ENCODE results near the gene CALU.
A peak's percentile ranks its signal among the peaks of the same experiment; 100 is the strongest.

Gene CALU

DNA sequence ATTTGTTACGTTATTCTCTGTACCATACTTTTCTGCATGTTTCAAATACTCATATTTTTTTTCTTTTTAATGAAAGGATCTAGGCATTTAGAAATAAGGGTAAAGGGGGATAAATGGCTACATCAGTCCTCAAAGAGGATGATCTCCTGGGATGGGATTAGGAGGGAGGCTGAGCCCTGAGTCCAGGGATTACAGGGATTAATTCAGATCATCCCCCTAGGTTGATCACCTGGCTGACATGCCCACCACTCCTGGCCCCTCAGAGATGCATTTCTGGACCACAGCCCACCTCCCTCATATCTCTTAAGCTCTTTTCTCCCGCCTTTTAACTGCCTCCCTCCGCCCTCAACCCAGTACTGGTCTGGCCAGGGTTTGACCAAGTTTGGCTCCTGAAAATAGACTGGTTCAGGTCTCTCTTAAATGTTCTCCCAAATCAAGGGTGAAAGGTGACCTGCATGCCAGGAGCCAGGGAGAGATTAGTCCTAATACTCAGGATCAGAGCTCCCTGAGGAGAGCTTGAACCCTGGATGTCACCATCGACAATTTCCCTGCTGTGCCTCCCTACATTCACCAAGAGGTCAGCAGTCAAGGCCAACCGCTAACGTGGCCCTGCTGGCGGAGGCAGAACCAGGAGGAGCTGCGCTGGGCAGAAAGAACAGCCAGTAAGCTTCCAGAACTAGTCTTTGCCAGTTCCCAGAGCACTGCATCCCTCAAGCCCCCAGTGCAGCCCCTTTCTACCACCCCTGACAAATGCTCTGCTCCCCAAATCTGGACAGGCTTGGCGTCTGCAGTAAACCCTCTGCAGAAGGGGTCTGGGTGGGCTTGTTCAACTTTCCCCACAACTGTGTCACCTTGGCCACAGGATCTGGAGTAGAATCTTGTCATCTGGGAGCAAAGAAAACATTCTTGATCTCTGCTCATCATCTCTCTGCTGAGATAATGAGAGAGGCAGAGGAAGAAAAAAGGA lies 49.6 kb downstream of the CALU start:
- no peak for DNase-seq

DNA sequence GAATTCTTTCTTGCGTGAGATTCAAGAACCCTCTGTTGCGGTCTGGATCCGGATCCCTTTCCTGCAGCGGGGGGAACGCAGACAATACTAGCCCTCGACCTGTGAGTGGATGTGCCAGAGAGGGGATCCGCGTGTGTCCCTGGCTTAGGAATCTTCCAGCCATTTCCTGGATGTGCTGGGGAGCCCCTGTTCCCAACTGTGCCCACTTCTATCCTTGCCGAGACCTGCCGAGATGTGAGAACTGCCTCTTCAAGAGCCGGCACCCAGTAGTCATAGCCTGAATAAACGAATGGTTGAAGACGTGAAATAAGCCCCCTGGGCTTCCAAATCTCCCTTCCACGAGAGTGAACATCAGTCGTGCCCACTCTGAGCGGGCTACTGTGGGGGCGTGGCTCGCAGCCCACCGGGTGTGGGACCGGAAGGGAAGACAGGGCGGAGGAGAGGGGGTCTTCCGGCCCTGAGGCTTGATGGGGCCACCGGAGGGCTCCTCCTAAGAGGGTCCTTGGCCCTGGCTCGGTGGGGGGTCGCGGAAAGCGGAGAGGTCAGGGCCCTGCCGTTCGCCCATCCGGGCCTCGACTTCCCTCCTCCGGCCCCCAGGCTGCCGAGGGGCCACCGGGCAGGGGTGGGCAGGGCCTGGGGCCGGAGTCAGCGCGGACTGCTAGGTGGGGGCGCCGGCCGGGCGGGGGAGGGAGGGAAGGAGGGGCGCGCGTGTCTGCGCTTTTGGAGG lies 51.3 kb downstream of the CALU start:
- DNase-seq = no peak

DNA sequence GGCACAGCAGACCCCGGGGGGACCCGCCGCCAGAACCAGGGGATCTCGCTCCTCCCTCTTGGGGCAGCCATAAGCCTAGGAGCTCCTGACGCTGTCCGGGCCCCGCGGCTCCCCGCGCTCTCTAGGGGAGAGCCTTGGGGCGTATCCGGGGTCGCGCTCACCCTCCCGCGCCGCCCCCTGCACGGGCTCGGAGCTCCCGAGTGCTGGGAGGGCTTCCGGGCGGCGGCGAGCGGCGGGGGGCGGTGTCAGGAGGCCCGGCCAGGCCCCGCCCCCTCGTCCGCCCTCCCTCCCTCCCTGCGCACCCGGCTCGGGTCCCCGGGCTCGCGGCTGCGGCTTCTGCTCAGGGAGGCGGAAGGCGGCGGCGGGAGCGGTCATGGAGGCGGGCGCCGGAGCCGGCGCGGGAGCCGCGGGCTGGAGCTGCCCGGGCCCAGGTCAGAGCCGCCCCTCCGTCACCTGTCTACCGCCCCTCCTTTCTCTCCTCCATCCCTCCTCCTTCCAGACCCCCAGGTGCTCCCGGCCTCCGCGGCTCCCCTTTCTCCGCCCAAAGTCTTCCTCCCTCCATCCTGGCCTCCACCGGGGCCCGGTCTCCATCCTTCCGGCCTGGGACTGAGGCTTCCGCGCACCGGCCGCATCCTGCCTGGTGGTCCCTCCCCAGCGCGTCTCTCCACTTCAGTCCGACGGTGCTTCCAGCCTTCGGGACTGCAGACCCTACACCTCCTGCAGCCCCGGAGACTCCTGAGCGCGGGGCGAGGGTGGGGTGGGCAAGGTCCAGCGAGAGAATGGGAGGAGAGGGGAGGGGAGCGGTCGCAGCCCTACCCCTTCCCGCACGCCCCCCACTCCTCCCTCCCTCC lies 52.2 kb downstream of the CALU start, which contains the start of gene CCDC136:
Gene CCDC136, plus strand, starts transcription at position 848 of the 851 bp plus-strand sequence. CDS start 444 bp downstream, outside the sequence.
- peak; percentile 58 to 86 (median 72) for DNase-seq

DNA sequence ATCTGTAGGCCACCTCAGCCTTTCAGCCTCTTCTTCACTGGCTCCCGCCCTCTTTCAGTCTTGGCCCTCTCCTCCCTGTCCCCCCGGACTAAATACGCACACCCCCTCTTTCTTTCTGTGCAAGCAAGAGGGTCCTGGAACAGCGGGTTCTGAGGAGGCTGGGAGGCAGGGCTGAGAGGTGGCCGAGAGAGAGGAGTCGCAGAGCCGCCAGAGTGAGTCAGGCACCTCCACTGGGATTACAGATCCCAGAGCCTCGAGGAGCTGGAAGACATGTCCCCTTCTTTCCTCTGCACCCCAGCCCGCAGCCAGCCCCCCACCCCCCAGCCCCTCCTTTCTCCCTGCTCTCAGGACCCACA lies 52.8 kb downstream of the CALU start:
- DNase-seq = no peak

DNA sequence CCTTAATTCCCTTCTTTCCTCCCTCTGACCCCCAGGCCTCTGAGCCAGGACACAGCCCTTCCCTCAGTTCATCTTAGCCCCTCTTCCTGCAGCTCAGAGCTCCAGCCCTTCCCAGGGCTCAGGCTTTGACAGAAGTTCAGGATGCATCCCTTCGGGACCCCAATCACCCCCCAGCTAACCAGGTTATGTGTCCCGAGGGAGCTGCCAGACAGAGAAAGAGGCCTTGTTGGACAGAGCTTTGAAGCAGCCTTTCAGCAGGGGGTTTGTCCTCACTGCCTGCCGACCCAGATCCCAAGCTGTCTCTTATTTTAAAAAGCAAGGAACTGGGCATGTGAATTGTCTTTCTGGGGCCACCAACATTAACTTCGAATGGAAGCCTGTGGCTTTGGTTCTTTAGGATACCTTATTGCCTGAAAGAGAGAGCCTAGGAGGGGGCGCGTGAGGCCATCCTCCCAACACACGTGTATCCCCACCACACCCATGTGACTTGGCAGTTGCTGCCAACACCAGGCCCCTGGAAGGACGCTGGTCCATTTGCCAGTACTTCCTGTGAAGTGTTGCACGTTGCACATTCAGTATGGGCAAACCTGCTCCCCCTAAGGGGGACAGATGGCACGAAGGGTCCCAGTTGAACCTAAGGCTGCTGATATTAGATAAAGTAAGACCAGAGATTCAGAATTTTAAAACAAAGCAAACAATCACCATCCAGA lies 53.5 kb downstream of the CALU start:
- DNase-seq = peak in 1 of 4 experiments; percentile 10

DNA sequence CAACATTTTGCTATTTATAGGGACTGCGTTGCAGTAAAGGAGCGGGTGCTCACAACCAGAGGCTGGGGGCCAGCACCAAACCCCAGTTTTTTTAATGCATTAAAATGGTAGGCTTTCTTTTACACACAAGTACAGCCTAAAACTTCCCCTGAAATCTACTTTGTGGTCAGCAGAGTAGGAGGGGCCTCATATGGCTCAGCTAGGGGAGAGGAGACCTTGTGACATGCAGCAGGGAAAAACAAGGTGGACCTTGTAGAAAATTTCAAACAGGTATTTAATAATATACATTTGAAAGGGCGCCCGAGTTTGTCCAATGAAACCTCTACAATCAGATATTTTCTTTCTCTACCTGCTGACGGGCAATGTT lies 54.0 kb downstream of the CALU start:
- peak in 2 of 4 experiments; percentile 13 to 28 for DNase-seq

DNA sequence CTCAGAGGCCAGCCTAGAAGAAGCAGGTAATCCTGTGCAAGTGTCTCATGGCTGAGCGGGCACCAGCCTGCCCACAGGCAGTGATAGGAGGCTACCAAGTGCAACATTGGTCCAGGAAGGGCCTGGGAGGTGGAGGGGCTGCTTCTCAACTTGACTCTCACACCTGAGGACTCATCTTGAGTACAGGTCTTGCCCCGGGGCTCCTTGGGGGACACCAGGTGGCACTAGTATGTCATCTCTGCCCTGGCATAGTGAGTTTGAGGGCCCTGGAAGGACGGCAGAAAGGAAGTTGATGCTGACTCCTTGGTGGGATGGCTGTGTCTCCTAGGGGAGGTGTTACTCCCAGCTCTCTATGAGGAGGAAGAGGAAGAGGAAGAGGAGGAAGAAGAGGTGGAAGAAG lies 54.9 kb downstream of the CALU start:
- DNase-seq = peak in 2 of 4 experiments; percentile 10 to 31

DNA sequence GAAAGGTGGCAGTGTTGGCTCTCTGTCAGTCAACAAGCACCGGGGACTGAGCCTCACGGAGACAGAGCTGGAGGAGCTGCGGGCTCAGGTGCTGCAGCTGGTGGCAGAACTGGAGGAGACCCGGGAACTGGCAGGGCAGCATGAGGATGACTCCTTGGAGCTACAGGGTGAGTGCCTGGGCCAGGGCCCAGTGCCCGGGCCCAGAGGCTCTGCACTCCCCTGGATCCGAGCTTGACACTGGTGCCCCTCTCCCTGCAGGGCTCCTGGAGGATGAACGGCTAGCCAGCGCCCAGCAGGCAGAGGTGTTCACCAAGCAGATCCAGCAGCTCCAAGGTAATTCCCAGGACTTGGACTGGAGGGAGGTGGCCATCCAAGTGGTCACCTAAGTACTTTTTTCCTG lies 55.3 kb downstream of the CALU start:
- DNase-seq = no peak

DNA sequence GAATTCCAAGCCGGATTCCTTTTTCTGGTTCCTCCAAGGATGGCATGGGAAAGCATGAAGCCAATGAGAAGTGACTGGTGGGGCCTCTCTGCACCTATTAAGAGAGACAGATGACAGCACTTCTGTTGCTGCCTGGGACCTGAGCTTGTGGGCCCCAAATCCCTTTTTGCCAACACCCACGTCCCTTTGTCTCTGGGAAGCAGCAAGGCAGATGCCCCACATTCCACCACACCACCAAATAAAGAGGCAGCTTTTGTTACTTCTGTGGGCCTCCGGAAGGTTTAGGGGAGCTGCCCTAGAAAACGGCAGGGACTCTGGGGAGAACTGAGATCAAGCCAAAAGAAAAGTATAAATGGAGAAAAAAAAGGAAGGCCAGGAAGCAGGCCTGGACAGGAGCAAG lies 56.0 kb downstream of the CALU start:
- no peak for DNase-seq

DNA sequence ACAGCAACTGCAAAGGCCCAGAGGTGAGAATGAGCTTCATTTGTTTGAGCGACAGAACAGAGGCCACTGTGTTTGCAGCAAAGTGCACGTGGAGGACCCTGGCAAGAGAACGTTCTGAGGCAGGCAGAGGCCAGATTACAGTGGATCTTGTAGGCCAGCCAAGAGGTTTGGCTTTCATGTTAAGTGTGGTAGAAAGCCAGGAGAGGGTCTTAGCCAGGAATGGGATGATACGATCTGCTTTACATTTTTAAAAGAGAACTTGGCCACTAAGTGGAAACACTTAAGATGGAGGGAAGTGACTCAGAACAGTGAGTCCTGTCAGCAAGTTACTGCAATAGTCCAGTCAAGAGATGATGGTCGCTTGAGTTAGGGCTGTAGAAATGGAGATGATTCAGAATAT lies 57.2 kb downstream of the CALU start:
- peak in 3 of 4 experiments; percentile 30 to 53 (median 50) for DNase-seq

DNA sequence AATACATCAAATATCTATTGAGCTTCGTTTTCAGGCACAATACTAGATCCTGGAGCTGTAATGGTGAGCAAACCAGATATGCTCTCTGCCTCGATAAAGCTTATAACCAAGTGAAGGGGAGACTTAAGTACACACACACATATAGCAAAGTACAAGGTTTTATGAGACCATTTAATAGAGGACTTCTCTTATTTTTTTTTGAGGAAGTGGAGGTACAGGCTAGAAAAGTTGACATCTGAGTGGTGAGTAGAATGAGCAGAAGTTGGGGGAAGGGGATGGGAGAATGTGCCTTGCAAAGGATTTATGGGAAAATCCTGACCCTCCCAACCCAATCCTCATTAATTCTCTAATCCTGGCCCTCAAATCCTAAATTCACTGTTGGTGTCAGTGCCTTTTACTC lies 60.3 kb downstream of the CALU start:
- DNase-seq = peak in 2 of 4 experiments; percentile 40 to 50

DNA sequence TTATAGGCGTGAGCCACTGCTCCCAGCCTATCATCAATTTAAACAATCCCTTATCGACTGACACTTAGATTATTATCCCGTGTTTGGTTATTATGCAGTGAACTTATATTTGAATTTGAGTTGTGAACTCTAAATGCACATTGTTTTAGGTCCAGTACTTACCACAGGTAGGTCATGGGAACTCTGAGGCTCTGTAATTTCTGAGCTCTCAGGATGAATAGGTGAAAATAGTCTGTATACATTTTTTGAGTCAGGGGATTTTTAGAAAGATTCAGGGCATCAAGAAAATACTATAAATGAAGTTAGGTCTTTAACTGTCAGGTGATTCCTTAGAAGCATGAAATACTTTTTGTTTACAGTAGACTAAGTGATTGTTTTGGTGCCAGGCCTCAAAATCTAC lies 61.4 kb downstream of the CALU start:
- DNase-seq = no peak

DNA sequence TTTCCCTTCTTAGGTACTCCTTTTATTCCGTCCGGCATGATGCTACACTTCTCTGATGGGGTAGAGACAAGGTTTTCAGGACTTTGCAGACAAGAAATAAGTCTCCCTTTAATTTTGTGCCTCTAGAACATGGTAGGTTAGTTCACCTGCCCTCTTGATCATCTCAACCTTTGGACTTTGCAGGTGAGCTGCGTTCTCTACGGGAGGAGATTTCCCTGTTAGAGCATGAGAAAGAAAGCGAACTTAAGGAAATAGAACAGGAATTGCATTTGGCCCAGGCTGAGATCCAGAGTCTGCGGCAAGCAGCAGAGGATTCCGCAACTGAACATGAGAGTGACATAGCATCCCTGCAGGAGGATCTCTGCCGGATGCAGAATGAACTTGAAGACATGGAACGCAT lies 61.8 kb downstream of the CALU start:
- no peak for DNase-seq

DNA sequence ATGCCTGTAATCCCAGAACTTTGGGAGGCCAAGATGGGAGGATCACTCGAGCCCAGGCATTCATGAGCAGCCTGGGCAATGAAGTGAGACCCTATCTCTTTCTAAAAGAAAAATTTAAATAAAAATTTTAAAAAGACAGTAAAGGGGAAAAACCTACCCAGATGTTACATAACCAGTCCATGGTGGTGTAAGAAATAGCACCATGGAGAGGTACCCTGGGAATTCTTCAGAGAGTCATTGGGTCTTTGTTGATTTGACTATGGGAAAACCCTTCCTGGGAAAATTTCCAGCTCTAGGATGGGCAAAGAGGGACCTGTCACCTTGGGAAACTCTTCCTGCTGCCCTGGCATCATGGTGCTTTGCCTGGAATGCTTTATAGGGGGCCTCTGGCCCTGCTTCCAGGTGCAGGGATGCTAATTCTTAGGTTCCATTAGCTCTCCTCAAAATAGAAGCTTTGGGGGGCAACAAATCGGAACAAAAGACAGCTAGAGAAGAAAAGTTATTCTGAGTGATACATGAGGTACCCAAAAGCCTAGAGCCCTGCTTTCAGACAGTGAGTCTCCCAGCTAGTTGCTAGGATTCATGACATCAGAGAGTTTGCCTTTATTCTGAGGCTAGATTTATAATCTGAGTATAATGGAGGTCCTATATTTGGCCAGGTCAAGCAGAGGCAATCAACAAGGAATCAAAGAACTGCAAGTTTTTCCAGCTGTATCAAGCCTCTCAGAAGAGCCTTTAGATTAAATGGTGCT lies 62.7 kb downstream of the CALU start:
- DNase-seq = no peak

DNA sequence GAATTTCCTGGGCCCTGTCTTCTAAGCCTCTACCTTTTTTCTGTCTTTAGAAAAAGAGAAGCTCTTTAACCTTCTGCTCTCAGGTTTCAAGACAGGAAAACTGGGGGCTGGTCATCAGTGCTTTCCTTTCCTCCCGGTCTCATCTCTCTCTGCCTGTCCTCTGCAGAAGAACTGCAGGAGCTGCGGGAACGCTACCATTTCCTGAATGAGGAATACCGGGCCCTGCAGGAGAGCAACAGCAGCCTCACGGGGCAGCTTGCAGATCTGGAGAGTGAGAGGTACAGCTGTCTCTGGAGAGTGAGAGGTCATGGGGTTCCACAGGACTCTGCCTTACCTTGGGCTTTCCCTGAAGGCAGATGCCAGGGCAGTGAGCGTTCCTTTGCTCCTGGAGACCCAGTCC lies 65.3 kb downstream of the CALU start:
- no peak for DNase-seq

DNA sequence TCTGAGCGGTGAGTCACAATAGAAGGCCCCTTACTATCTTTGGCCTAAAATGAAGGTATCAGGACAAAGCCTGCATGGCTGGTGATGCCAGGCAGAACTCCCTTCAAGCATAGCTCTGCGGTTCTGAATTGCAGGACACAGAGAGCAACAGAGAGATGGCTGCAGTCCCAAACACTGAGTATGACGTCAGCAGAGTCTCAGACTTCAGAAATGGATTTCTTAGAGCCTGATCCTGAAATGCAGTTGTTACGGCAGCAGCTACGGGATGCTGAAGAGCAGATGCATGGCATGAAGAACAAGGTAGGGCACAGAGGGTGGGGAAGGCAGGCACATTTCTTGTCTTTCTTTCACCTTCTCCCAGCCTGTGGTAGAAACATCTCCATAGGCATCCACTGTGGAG lies 66.1 kb downstream of the CALU start:
- DNase-seq = no peak

DNA sequence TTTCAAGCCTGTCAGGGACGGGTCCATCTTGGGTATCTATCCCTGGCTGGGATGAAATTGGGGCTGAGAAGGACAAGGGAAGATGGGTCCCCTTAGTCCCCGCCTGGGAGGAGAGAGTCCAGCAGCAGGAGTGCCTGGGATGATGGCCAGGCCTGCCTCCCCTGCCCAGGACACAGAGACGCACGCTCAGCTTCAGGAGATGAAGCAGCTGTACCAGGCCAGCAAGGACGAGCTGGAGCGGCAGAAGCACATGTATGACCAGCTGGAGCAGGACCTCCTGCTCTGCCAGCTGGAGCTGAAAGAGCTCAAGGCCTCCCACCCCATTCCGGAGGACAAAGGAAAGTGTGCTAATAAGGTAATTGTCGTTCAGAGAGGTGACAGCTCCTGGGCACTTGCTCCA lies 68.0 kb downstream of the CALU start:
- no peak for DNase-seq

DNA sequence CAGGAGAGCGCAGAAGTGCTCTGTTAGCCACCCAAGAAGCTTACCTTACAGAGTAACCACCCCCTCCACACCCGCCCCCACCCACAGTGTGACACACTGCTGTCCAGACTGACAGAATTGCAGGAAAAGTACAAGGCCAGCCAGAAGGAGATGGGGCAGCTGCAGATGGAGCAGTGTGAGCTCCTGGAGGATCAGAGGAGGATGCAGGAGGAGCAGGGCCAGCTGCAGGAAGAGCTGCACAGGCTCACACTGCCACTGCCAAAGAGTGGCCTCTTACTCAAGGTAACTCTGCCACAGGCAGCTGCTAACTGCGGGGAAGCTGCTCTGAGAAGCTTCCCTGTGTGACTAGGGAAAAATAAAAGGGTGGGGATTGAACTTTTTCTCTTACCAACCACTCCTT lies 70.2 kb downstream of the CALU start:
- no peak for DNase-seq

DNA sequence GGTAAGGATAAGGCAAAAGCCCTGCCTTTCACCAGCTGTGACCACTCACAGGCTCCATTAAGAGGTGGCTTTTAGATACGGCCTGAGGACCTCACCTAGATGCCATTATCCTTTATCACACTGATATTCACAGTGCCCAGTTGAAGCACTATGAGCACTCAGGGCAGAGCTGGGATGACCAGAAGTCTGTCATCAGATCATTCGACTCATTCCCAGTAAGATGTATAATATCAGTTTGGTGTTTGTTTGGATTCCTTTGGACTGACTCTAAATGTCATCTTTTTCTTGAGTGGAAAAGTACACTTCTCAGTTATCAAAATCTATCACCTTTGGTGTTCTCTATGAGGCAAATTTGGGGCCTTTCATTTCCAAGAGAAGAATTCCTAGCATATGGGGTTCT lies 71.3 kb downstream of the CALU start:
- DNase-seq = no peak

DNA sequence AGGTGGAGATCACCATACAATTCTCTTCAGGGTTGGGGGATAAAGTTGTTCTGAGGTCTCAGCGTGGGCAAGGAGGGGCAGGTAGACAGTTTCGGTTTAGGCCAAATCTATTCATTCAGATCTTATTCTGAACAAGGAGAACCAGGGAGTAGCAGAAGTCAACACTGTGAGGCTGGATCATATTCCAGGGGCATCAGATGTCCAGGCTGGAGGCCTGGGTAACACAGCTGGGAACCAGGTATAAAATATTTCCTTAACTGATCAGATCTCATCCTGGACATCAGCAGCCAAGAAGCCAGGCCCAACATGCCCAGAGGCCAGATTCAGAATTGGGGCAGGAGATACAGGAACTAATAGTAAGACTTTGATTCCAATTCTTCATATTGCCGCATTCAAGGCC lies 71.8 kb downstream of the CALU start:
- no peak for DNase-seq

DNA sequence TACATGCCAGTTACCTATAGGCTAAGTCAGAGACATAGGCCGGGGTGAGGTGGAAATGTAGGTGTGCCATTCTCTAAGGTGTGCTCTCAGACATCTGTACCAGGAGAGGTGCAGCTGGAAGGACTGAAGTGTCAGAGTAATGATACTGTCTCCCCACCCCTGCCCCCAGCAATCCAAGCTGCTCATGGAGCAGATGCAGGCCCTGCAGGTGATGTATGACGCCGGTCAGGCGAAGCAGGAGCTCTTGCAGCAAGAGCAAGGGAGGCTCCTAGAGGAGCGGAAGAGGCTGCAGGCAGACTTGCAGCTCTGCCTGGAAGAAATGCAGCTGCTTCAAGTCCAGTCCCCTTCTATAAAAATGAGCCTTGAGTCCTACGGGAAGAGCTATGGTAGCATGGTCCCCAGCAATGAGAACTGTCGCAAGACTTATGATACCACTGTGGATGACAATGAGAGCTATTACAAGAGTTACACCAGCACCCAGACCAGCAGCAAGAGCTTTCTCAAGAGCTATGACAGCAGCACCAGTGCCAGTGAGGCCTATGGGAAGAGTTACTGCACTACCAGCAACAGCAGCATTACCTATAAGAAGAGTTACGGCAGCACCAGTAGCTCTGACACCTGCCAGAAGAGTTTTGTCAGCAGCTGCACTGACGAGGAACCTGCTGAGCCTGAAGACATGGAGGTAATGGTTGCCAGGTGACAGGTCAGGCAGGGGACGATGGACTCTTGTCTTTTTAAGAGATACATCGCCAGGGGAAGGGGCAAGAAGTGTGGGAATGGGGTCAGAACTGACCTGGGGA lies 72.7 kb downstream of the CALU start:
- peak in 1 of 4 experiments; percentile 25 for DNase-seq

All from suppressor macrophage (primary cell).